ENCODE results near the gene PCARE.

Gene PCARE

GRCh38 chr2:29032189-29032588 is 42.1 kb downstream of the PCARE start:
- DNase-seq: no peak

- no peak for DNase-seq
Observed at GRCh38 chr2:29031046-29031445, 43.3 kb downstream of the PCARE start.

- DNase-seq: peak; percentile 75
Observed at GRCh38 chr2:29025711-29026110, 48.6 kb downstream of the PCARE start.

- DNase-seq: peak; percentile 69
Observed at GRCh38 chr2:29024882-29025430, 49.4 kb downstream of the PCARE start.

- no peak for DNase-seq
Observed at GRCh38 chr2:29023188-29023587, 51.1 kb downstream of the PCARE start.

GRCh38 chr2:29022679-29023078 is 51.6 kb downstream of the PCARE start:
- no peak for DNase-seq

GRCh38 chr2:29021886-29022285 is 52.4 kb downstream of the PCARE start:
- no peak for DNase-seq

GRCh38 chr2:29017716-29018435 is 56.4 kb downstream of the PCARE start:
- no peak for DNase-seq

- DNase-seq: no peak
Observed at GRCh38 chr2:29016504-29016903, 57.8 kb downstream of the PCARE start.

GRCh38 chr2:29015701-29016470 is 58.4 kb downstream of the PCARE start:
- DNase-seq: no peak

- DNase-seq: no peak
Observed at GRCh38 chr2:29014811-29015421, 59.4 kb downstream of the PCARE start.

- no peak for DNase-seq
Observed at GRCh38 chr2:29014331-29014730, 60.0 kb downstream of the PCARE start.

GRCh38 chr2:29013057-29013780 is 61.1 kb downstream of the PCARE start:
- DNase-seq: no peak

- no peak for DNase-seq
Observed at GRCh38 chr2:29012211-29012681, 62.1 kb downstream of the PCARE start.

Data from NCI-H2081 treated with DMSO at 0.1 percent for 48 hours (cell line).